Measurements from ENCODE around the gene SLC22A7.
"Not testable (repeated sequence)": the region's sequence is repeated elsewhere in the genome, so short reads cannot be mapped to it uniquely, and the experiment has no call there.

Gene SLC22A7

DNA sequence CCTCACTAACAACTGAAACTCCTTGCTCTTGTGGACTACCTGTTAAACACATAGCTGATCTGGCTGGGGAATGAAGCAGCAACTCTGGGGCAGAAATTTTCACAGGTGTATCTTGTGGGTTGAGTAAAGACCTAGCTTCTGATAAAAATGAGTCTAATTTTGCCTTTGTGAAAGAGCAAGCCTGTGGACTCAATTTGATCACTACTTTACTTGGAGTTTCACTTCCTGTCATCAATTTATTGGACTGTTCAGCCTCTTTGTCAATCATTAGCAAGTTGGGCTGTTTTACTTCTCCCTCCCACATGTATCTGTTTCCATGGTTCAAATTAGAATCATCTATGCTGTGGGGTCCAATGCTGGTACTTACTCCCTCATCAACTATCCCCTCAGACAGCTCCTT is 40.2 kb downstream of the SLC22A7 start:
- Histone ChIP-seq H3K4me1 (no peaks in the 10 kb centered on the region), H3K4me3 (ENCODE audit: low read depth, low read length) (no peak overlapping the region), H3K9me3 (no peaks in the 10 kb centered on the region), H3K36me3 (peaks cover 44% of the 10 kb centered on the region), H3K27me3 (no peaks in the 10 kb centered on the region)
- TF ChIP-seq, protein P1, sequence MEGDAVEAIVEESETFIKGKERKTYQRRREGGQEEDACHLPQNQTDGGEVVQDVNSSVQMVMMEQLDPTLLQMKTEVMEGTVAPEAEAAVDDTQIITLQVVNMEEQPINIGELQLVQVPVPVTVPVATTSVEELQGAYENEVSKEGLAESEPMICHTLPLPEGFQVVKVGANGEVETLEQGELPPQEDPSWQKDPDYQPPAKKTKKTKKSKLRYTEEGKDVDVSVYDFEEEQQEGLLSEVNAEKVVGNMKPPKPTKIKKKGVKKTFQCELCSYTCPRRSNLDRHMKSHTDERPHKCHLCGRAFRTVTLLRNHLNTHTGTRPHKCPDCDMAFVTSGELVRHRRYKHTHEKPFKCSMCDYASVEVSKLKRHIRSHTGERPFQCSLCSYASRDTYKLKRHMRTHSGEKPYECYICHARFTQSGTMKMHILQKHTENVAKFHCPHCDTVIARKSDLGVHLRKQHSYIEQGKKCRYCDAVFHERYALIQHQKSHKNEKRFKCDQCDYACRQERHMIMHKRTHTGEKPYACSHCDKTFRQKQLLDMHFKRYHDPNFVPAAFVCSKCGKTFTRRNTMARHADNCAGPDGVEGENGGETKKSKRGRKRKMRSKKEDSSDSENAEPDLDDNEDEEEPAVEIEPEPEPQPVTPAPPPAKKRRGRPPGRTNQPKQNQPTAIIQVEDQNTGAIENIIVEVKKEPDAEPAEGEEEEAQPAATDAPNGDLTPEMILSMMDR (IDR thresholded peaks at IDR 0.05; ENCODE audit: low read depth, low read length), result no peak
- no peak for DNase-seq

DNA sequence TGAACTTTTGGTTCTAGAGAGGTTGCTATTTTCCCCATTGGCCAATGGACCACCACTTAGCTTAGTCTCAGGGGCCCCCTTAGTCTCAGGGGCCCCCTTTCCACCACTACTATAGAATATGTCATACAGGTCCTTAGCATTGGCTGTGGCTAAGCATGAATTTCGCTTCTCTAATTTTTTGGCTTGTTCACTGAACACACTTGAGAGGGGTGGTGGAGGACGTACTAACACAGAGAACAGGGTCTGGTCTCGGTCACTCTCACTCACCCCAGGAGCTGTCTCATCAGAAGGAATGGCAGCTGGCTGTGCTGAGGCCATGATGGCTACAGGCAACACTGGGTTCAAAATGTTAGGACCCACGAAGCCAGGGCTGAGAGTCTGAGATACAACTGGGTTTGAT is 41.1 kb downstream of the SLC22A7 start:
- H3K4me1 ChIP-seq, result no peaks in the 10 kb centered on the region
- DNase-seq, result no peak
- peaks cover 48% of the 10 kb centered on the region for H3K36me3 ChIP-seq
- TF ChIP-seq, protein P1 (IDR thresholded peaks at IDR 0.05; ENCODE audit: low read depth, low read length), result no peak
- no peaks in the 10 kb centered on the region for H3K27me3 ChIP-seq
- H3K4me3 ChIP-seq (ENCODE audit: low read depth, low read length), result no peak overlapping the region
- no peaks in the 10 kb centered on the region for H3K9me3 ChIP-seq

DNA sequence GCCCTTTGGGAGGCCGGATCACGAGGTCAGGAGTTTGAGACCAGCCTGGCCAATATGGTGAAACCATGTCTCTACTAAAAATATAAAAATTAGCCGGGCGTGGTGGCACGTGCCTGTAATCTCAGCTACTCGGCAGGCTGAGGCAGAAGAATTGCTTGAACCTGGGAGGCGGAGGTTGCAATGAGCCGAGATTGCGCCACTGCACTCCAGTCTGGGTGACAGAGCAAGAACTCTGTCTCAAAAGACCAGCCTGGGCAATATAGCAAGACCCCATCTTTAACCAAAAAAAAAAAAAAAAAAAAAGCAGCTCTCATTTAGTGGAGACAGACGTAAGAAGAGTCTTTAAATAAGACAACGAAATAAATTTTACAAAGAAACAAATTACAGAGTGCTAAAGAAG is 48.2 kb downstream of the SLC22A7 start:
- peaks cover 57% of the 10 kb centered on the region for H3K36me3 ChIP-seq
- H3K27me3 ChIP-seq; H3K9me3 ChIP-seq; DNase-seq; H3K4me1 ChIP-seq; H3K4me3 ChIP-seq (ENCODE audit: low read depth, low read length): not testable (repeated sequence)

DNA sequence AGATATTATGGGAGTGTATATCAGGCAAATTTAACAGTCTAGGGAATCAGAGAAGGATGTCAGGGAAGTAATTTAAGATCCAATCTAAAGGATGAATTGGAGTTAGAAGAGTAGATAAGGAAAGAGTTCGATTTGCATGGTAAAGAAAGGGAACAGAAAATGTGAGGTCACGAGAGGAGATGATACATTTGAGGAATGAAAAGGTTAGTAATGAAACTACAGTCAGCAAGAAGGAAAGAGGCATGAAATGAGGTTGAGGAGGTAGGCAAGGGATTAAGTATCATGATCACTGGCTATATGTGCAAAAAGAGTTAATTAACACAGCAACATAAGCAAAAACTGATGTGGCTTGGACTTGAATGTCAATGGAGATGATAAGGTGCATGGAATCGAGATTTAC is 49.0 kb downstream of the SLC22A7 start:
- H3K4me1 ChIP-seq, result no peaks in the 10 kb centered on the region
- TF ChIP-seq, protein P1 (IDR thresholded peaks at IDR 0.05; ENCODE audit: low read depth, low read length), result no peak
- no peaks in the 10 kb centered on the region for H3K9me3 ChIP-seq
- H3K36me3 ChIP-seq, result peaks cover 53% of the 10 kb centered on the region
- H3K4me3 ChIP-seq (ENCODE audit: low read depth, low read length), result no peak overlapping the region
- DNase-seq, result no peak
- H3K27me3 ChIP-seq, result no peaks in the 10 kb centered on the region

DNA sequence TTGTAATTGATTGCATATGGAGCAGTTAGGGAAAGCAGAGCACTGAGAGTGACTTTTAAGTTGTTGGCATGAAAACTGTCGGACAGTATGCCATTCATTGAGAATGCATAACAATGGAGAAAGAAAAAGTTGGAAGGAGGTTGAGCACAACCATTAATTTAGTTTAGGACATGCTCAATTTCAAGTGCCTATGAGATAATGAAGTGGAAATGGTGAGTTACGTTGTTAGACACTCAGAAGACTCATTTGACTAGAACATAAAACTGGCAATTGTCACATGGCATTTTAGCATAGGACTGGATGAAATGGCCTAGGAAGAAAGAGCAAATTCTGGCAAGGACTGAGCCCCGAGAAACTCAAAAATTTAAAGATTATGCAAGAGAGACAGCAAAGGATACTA is 49.4 kb downstream of the SLC22A7 start:
- H3K4me1 ChIP-seq, result no peaks in the 10 kb centered on the region
- no peaks in the 10 kb centered on the region for H3K27me3 ChIP-seq
- no peak overlapping the region for H3K4me3 ChIP-seq (ENCODE audit: low read depth, low read length)
- H3K36me3 ChIP-seq, result peaks cover 52% of the 10 kb centered on the region
- TF ChIP-seq, protein P1 (IDR thresholded peaks at IDR 0.05; ENCODE audit: low read depth, low read length), result no peak
- H3K9me3 ChIP-seq, result no peaks in the 10 kb centered on the region
- DNase-seq, result no peak

DNA sequence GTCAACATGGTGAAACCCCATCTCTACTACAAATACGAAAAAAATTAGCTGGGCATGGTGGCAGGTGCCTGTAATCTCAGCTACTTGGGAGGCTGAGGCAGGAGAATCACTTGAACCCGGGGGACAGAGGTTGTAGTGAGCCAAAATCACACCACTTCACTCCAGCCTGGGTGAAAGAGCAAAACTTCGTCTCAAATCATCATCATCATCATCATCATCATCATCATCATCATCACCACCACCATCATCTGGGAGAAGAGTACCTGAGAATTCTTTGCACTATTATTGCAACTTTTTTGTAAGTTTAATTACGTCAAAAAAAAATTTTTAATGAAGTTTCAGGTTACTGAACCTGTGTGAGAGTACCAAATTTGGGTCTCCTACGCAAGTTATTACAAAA is 53.9 kb downstream of the SLC22A7 start:
- H3K27me3 ChIP-seq; H3K4me1 ChIP-seq; DNase-seq; H3K4me3 ChIP-seq (ENCODE audit: low read depth, low read length); H3K9me3 ChIP-seq: not testable (repeated sequence)
- peaks cover 50% of the 10 kb centered on the region for H3K36me3 ChIP-seq

Data from BE2C (cell line).